ENCODE results near the gene PTCD1.

Gene PTCD1

GRCh38 chr7:99438573-99439480 lies at the start of gene PTCD1, which contains the start of gene CPSF4:
PTCD1 (minus strand) TSS chr7:99438798; CDS start chr7:99435242, 3,556 bp downstream.
CPSF4 (plus strand) TSS chr7:99438943; CDS start chr7:99439083, 140 bp downstream.
- DNase-seq (ENCODE audit: low read depth in 2 of 2), result peak; percentile 87 to 88

GRCh38 chr7:99485094-99485493 lies 46.5 kb upstream of the PTCD1 start:
- no peak for DNase-seq (ENCODE audit: low read depth in 2 of 2)

- DNase-seq (ENCODE audit: low read depth in 2 of 2), result no peak
Measured at GRCh38 chr7:99478464-99479440, 40.2 kb upstream of the PTCD1 start.

GRCh38 chr7:99476107-99476506 lies 37.5 kb upstream of the PTCD1 start:
- no peak for DNase-seq (ENCODE audit: low read depth in 2 of 2)

- DNase-seq (ENCODE audit: low read depth in 2 of 2), result no peak
Measured at GRCh38 chr7:99473315-99473596, 34.7 kb upstream of the PTCD1 start.

- DNase-seq (ENCODE audit: low read depth in 2 of 2), result peak; percentile 96 to 98
Measured at GRCh38 chr7:99472561-99473314, 34.1 kb upstream of the PTCD1 start, which contains the start of gene ZNF789. ZNF789 (plus strand) TSS chr7:99472890; CDS start chr7:99476457, 3,567 bp downstream.

GRCh38 chr7:99469381-99470065 lies 30.9 kb upstream of the PTCD1 start:
- no peak for DNase-seq (ENCODE audit: low read depth in 2 of 2)

- DNase-seq (ENCODE audit: low read depth in 2 of 2), result no peak
Measured at GRCh38 chr7:99468336-99468918, 29.8 kb upstream of the PTCD1 start.

GRCh38 chr7:99465421-99465768 lies 26.8 kb upstream of the PTCD1 start:
- DNase-seq (ENCODE audit: low read depth in 2 of 2), result no peak

GRCh38 chr7:99461221-99461620 lies 22.6 kb upstream of the PTCD1 start:
- no peak for DNase-seq (ENCODE audit: low read depth in 2 of 2)

GRCh38 chr7:99460651-99461050 lies 22.1 kb upstream of the PTCD1 start:
- DNase-seq (ENCODE audit: low read depth in 2 of 2), result no peak

- no peak for DNase-seq (ENCODE audit: low read depth in 2 of 2)
Measured at GRCh38 chr7:99459087-99459486, 20.5 kb upstream of the PTCD1 start.

- DNase-seq (ENCODE audit: low read depth in 2 of 2), result no peak
Measured at GRCh38 chr7:99457650-99458493, 19.3 kb upstream of the PTCD1 start.

GRCh38 chr7:99457050-99457649 lies 18.6 kb upstream of the PTCD1 start:
- DNase-seq (ENCODE audit: low read depth in 2 of 2), result no peak

GRCh38 chr7:99456288-99456687 lies 17.7 kb upstream of the PTCD1 start:
- no peak for DNase-seq (ENCODE audit: low read depth in 2 of 2)

GRCh38 chr7:99455874-99456273 lies 17.3 kb upstream of the PTCD1 start:
- no peak for DNase-seq (ENCODE audit: low read depth in 2 of 2)

- no peak for DNase-seq (ENCODE audit: low read depth in 2 of 2)
Measured at GRCh38 chr7:99453105-99453504, 14.5 kb upstream of the PTCD1 start.

GRCh38 chr7:99452541-99452940 lies 13.9 kb upstream of the PTCD1 start:
- no peak for DNase-seq (ENCODE audit: low read depth in 2 of 2)

GRCh38 chr7:99451936-99452335 lies 13.3 kb upstream of the PTCD1 start:
- DNase-seq (ENCODE audit: low read depth in 2 of 2), result no peak

All from stimulated activated CD8-positive, alpha-beta memory T cell treated with anti-CD3 and anti-CD28 coated beads, Interleukin-7, amount 100 ng/mL, for 4 hours (primary cell).